Endothelial cell (in vitro differentiated cells): ENCODE results near the gene TMEM187. TPM values are rescaled to one million over a fixed set of nuclear protein-coding genes. Genes with fewer than 3 reads are reported as not detected.

Experiments
- DNase-seq: peaks from one replicate; pipeline ENCODE4 v3.0.0; 2021; ENCODE audit warnings: low spot score
- H3K27ac Mint-ChIP-seq: one replicate; pipeline ENCODE4 v1.8.0; 2021; ENCODE audit warnings: mixed read lengths, inconsistent platforms; ENCODE audit not compliant: unreplicated experiment
- H3K27me3 Mint-ChIP-seq: one replicate; pipeline ENCODE4 v1.8.0; 2021; ENCODE audit warnings: mild to moderate bottlenecking, moderate library complexity, mixed read lengths, inconsistent platforms; ENCODE audit not compliant: unreplicated experiment
- H3K36me3 Mint-ChIP-seq: one replicate; pipeline ENCODE4 v1.8.0; 2021; ENCODE audit warnings: mild to moderate bottlenecking, low read depth, mixed read lengths, inconsistent platforms; ENCODE audit not compliant: unreplicated experiment
- H3K4me1 Mint-ChIP-seq: one replicate; pipeline ENCODE4 v1.8.0; 2021; ENCODE audit warnings: mild to moderate bottlenecking, mixed read lengths, inconsistent platforms; ENCODE audit not compliant: unreplicated experiment
- H3K4me3 Mint-ChIP-seq: one replicate; pipeline ENCODE4 v1.8.0; 2021; ENCODE audit warnings: mild to moderate bottlenecking, mixed read lengths, inconsistent platforms; ENCODE audit not compliant: unreplicated experiment
- H3K9me3 Mint-ChIP-seq: one replicate; pipeline ENCODE4 v1.8.0; 2021; ENCODE audit warnings: mixed read lengths, inconsistent platforms; ENCODE audit not compliant: unreplicated experiment
- total RNA-seq: library from RNA; stranded (reverse); fragmentation: NEBNext Ultra II Directional; extraction: Animal tissue kit (Norgen Biotek cat#: 25700); gene quantifications from one replicate; pipeline ENCODE4 v1.2.1, GENCODE V29; 2021; ENCODE audit not compliant: unreplicated experiment
- TF ChIP-seq, protein P1 (sequence below): fragments of 200-600 bp; sonication (generic); IDR thresholded peaks from one replicate; pipeline ENCODE4 v1.5.0; 2021; ENCODE audit warnings: antibody characterized with exemption; ENCODE audit not compliant: unreplicated experiment

TMEM187 gene
- total RNA-seq, 1 donor from 2014 or later = 12.0 TPM

DNA sequence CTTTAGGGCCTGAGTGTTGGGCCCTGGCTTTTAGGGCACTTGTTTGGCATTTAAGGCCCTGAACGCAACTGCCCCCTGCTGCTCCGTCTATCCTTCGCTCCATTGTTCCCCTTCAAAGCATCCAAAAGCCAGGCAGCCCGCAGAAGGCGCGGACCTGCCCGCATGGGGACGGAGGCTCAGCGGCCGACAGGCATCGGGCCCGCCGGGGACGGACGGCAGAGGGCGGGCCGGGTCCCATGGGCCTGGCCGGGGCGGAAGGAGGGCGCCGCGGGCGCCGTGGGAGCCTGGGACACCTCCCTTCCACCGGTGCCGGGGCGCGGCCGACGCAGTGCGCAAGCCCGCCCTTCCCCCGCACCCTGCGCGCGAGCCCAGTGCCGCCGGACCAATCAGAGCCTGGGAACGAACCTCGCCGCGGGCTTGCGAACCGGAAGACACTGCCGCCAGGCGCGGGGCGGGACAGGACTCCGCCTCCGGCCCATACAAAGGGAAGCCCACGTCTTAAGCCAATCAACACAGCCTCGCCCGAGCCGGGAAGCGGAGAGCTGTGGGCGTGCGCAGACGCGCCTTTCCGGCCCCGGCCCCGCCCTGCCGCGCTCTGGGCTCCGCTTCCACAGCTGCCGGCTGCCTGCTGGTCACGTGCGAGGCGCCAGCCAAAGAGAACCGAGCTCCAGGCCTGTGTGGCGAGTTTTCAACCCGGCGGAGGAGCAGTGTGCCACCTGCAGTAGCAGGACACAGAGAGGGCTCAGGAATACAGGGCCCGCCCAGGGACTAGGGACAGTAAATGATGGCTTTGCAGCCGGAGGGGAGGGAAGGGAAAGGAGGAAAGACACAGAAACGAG, 44.4 kb upstream of the TMEM187 start:
- peak overlapping the region; percentile 80 for H3K27ac Mint-ChIP-seq
- peaks cover 10% of the 10 kb centered on the region for H3K4me1 Mint-ChIP-seq
- H3K4me3 Mint-ChIP-seq = peak overlapping the region; percentile 78
- DNase-seq = peak; percentile 86
- peaks cover 6% of the 10 kb centered on the region for H3K27me3 Mint-ChIP-seq
- H3K36me3 Mint-ChIP-seq = peaks cover 11% of the 10 kb centered on the region
- no peaks in the 10 kb centered on the region for H3K9me3 Mint-ChIP-seq
- TF ChIP-seq, protein P1, sequence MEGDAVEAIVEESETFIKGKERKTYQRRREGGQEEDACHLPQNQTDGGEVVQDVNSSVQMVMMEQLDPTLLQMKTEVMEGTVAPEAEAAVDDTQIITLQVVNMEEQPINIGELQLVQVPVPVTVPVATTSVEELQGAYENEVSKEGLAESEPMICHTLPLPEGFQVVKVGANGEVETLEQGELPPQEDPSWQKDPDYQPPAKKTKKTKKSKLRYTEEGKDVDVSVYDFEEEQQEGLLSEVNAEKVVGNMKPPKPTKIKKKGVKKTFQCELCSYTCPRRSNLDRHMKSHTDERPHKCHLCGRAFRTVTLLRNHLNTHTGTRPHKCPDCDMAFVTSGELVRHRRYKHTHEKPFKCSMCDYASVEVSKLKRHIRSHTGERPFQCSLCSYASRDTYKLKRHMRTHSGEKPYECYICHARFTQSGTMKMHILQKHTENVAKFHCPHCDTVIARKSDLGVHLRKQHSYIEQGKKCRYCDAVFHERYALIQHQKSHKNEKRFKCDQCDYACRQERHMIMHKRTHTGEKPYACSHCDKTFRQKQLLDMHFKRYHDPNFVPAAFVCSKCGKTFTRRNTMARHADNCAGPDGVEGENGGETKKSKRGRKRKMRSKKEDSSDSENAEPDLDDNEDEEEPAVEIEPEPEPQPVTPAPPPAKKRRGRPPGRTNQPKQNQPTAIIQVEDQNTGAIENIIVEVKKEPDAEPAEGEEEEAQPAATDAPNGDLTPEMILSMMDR = no peak

DNA sequence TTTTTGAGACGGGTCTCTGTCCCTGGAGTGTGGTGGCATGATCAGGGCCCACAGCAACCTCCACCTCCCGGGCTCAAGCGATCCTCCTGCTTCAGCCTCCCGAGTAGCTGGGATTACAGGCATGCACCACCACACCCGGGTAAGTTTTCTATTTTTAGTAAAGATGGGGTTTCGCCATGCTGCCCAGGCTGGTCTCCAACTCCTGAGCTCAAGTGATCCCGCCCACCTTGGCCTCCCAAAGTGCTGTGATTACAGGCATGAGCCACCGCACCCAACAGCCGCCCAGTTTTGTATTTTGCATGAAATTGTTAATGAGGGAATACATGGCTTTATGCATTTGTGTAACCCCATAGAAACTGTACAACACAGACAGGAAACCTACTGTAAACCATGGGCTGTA, 43.7 kb upstream of the TMEM187 start:
- H3K27me3 Mint-ChIP-seq = peaks cover 6% of the 10 kb centered on the region
- H3K9me3 Mint-ChIP-seq = no peaks in the 10 kb centered on the region
- peak overlapping the region; percentile 67 for H3K27ac Mint-ChIP-seq
- DNase-seq = no peak
- TF ChIP-seq, protein P1 = no peak
- peaks cover 11% of the 10 kb centered on the region for H3K36me3 Mint-ChIP-seq
- H3K4me1 Mint-ChIP-seq = peaks cover 10% of the 10 kb centered on the region
- no peak overlapping the region for H3K4me3 Mint-ChIP-seq

DNA sequence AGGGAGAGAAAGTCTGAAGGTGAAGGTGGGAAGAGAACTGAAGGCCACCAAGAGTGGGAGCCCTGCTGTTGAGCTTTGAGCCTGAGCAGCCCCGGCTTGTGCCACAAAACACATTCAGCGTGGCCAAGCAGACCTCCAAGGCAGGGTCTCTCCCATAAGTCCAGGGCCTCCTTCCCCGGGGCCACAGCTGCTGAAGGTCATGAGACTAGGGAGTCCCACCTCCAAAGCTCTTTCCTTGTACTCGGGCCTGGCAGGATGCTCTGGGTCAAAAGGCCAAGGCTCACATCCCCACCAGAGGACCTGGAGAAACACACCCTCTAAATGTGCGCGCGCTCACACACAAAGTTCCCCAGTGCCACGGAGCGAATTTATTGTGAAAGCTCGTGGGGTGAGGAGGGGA, 43.0 kb upstream of the TMEM187 start:
- Mint-ChIP-seq H3K27ac (no peak overlapping the region), H3K9me3 (no peaks in the 10 kb centered on the region), H3K36me3 (peaks cover 11% of the 10 kb centered on the region), H3K4me3 (no peak overlapping the region), H3K27me3 (peaks cover 7% of the 10 kb centered on the region), H3K4me1 (peaks cover 6% of the 10 kb centered on the region)
- DNase-seq = no peak
- TF ChIP-seq, protein P1 = no peak

DNA sequence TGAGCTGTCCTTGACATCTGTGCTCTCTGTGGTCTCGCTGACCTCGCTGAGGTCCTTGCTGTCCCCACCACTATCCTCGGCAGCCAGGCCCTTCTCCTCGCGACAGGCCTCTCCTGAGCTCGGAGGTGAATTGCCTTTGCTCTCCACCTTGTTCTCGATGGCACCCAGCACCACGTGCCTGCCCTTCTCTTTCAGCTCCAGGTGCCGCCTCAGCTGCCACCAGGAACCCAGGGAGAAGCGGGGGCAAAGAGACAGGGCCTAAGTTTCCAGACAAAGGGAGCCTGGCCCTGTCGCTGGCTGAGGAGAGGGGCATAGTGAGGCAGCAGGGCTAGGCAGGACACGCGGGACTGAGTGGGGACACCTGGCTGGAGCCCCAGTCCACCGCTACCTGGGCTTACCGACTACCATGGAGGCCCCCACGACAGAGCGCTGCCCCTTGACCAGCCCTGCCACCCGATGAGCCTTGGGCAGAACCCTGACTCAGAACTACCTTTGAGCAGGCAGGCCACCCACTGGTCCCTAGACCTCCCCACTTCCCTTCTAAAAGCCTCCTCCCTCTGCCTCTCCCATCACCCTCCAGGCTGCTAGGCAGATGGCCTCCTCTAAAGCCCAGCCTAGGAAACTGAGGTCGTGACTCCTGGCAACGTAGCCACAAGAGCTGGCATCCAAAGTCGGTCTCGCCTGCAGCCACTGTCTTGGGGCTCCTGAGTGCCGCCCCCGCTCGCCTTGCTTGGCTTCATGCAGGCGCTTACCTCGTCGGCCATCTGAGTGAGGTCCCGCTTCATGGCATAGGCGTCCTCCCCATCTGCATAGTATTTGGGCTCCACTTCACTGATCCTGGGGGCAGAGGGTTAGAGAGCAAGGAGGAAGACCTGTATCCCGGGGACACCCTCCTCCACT, 42.3 kb upstream of the TMEM187 start:
- DNase-seq = no peak
- Mint-ChIP-seq H3K27ac (no peak overlapping the region), H3K4me1 (peaks cover 3% of the 10 kb centered on the region), H3K4me3 (no peak overlapping the region), H3K9me3 (no peaks in the 10 kb centered on the region), H3K27me3 (peaks cover 7% of the 10 kb centered on the region), H3K36me3 (peaks cover 11% of the 10 kb centered on the region)
- TF ChIP-seq, protein P1 = no peak
